Osteocyte (in vitro differentiated cells): Measurements from ENCODE around the gene OLFM2. TPM values are rescaled to one million over a fixed set of nuclear protein-coding genes. Genes with fewer than 3 reads are reported as not detected.
A peak's percentile ranks its signal among the peaks of the same experiment; 100 is the strongest.

Source experiments
- DNase-seq: peaks from one replicate; pipeline ENCODE4 v3.0.0; 2021; ENCODE audit warnings: mixed read lengths; ENCODE audit not compliant: unreplicated experiment; ENCODE audit errors: extremely low spot score
- H3K27ac Mint-ChIP-seq: one replicate; pipeline ENCODE4 v1.8.0; 2021; ENCODE audit warnings: mild to moderate bottlenecking, mixed read lengths; ENCODE audit not compliant: unreplicated experiment
- H3K27me3 Mint-ChIP-seq: one replicate; pipeline ENCODE4 v1.8.0; 2021; ENCODE audit warnings: mixed read lengths; ENCODE audit not compliant: unreplicated experiment
- H3K36me3 Mint-ChIP-seq: one replicate; pipeline ENCODE4 v1.8.0; 2021; ENCODE audit warnings: mixed read lengths; ENCODE audit not compliant: unreplicated experiment
- H3K4me1 Mint-ChIP-seq: one replicate; pipeline ENCODE4 v1.8.0; 2021; ENCODE audit warnings: mixed read lengths; ENCODE audit not compliant: unreplicated experiment
- H3K4me3 Mint-ChIP-seq: one replicate; pipeline ENCODE4 v1.8.0; 2021; ENCODE audit warnings: mild to moderate bottlenecking, moderate library complexity, mixed read lengths; ENCODE audit not compliant: unreplicated experiment
- H3K9me3 Mint-ChIP-seq: one replicate; pipeline ENCODE4 v1.8.0; 2021; ENCODE audit warnings: mixed read lengths; ENCODE audit not compliant: unreplicated experiment
- CTCF ChIP-seq: fragments of 200-600 bp; sonication (generic); IDR thresholded peaks from 2 replicates; pipeline ENCODE4 v1.5.0; 2021; ENCODE audit warnings: antibody characterized with exemption, mild to moderate bottlenecking, moderate library complexity
- total RNA-seq: library from RNA; stranded (reverse); gene quantifications from 2 replicates; pipeline ENCODE4 v1.2.1, GENCODE V29; 2021

The OLFM2 gene
- total RNA-seq, 1 donor from 2014 or later = 208 TPM

- H3K9me3 Mint-ChIP-seq = peaks cover 6% of the 10 kb centered on the region
- peak overlapping the region; percentile 62 for H3K4me3 Mint-ChIP-seq
- H3K4me1 Mint-ChIP-seq = peaks cover 42% of the 10 kb centered on the region
- H3K36me3 Mint-ChIP-seq = no peaks in the 10 kb centered on the region
- no peak for TF ChIP-seq CTCF
- peak overlapping the region; percentile 55 for H3K27ac Mint-ChIP-seq
- no peak for DNase-seq
- no peaks in the 10 kb centered on the region for H3K27me3 Mint-ChIP-seq
These were observed 691 bp upstream of the OLFM2 start for GRCh38 chr19:9937001-9937411.

GRCh38 chr19:9935506-9936325, 599 bp downstream of the OLFM2 start:
- peak overlapping the region; percentile 97 for H3K4me3 Mint-ChIP-seq

GRCh38 chr19:9934132-9934950, 2.0 kb downstream of the OLFM2 start:
- peak; percentile 98 for DNase-seq
- no peaks in the 10 kb centered on the region for H3K9me3 Mint-ChIP-seq
- H3K4me1 Mint-ChIP-seq = peaks cover 51% of the 10 kb centered on the region
- H3K4me3 Mint-ChIP-seq = peak overlapping the region; percentile 97
- TF ChIP-seq CTCF = peak; percentile 98
- no peaks in the 10 kb centered on the region for H3K27me3 Mint-ChIP-seq
- H3K27ac Mint-ChIP-seq = peak overlapping the region; percentile 93
- peaks cover 5% of the 10 kb centered on the region for H3K36me3 Mint-ChIP-seq

More at GRCh38 chr19:9935506-9936325, 599 bp downstream of the OLFM2 start:
- H3K4me1 Mint-ChIP-seq = peaks cover 47% of the 10 kb centered on the region
- H3K36me3 Mint-ChIP-seq = peaks cover 5% of the 10 kb centered on the region
- no peak for TF ChIP-seq CTCF
- DNase-seq = no peak
- no peaks in the 10 kb centered on the region for H3K9me3 Mint-ChIP-seq
- H3K27me3 Mint-ChIP-seq = no peaks in the 10 kb centered on the region
- H3K27ac Mint-ChIP-seq = peak overlapping the region; percentile 93

GRCh38 chr19:9932835-9933234, 3.5 kb downstream of the OLFM2 start:
- no peak for TF ChIP-seq CTCF
- H3K9me3 Mint-ChIP-seq = no peaks in the 10 kb centered on the region
- no peak overlapping the region for H3K4me3 Mint-ChIP-seq
- H3K4me1 Mint-ChIP-seq = peaks cover 51% of the 10 kb centered on the region
- DNase-seq = no peak
- H3K36me3 Mint-ChIP-seq = peaks cover 9% of the 10 kb centered on the region
- peak overlapping the region; percentile 15 for H3K27ac Mint-ChIP-seq
- H3K27me3 Mint-ChIP-seq = no peaks in the 10 kb centered on the region

GRCh38 chr19:9931629-9932028, 4.7 kb downstream of the OLFM2 start:
- H3K9me3 Mint-ChIP-seq = no peaks in the 10 kb centered on the region
- peaks cover 12% of the 10 kb centered on the region for H3K36me3 Mint-ChIP-seq
- no peak overlapping the region for H3K4me3 Mint-ChIP-seq
- H3K27ac Mint-ChIP-seq = no peak overlapping the region
- no peaks in the 10 kb centered on the region for H3K27me3 Mint-ChIP-seq
- no peak for TF ChIP-seq CTCF
- peaks cover 45% of the 10 kb centered on the region for H3K4me1 Mint-ChIP-seq
- DNase-seq = no peak
